Right renal cortex interstitium (tissue), 3 donors: ENCODE data around the gene TRAM1L1. TPM values are rescaled to one million over a fixed set of nuclear protein-coding genes. Genes with fewer than 3 reads are reported as not detected.
A peak's percentile ranks its signal among the peaks of the same experiment; 100 is the strongest.

Experiments
- DNase-seq, 3 donors: peaks; one replicate each; pipeline ENCODE4 v3.0.0-alpha.2; 2013; ENCODE audit warnings: low read depth in 3 of 3, low spot score in 2 of 3
- polyA plus RNA-seq, 3 donors: library from polyadenylated mRNA; unstranded; fragments of 120-200 nt; gene quantifications; one replicate each; pipeline ENCODE4 v1.2.1, GENCODE V29; 2013; ENCODE audit not compliant: insufficient read length in 3 of 3

Gene TRAM1L1
- polyA plus RNA-seq: 10 to 100 TPM; 18.1 to 22.3 (median 20.8) TPM

- peak; percentile 47 to 77 (median 74) for DNase-seq
These were observed at the start of gene TRAM1L1 for GRCh38 chr4:117084866-117085701. Gene TRAM1L1 (minus strand): TSS chr4:117085576. CDS start chr4:117085393, 183 bp downstream.

- peak; percentile 53 to 68 (median 65) for DNase-seq
These were observed 49.0 kb upstream of the TRAM1L1 start for GRCh38 chr4:117134386-117134785.

- no peak for DNase-seq
These were observed 11.5 kb upstream of the TRAM1L1 start for GRCh38 chr4:117096886-117097285.

GRCh38 chr4:117096462-117096861 is 11.1 kb upstream of the TRAM1L1 start:
- DNase-seq: no peak

- no peak for DNase-seq
These were observed 8.2 kb upstream of the TRAM1L1 start for GRCh38 chr4:117093571-117093970.

GRCh38 chr4:117077760-117078159 is 7.6 kb downstream of the TRAM1L1 start:
- DNase-seq: no peak

- DNase-seq: no peak
These were observed 17.3 kb downstream of the TRAM1L1 start for GRCh38 chr4:117068120-117068519.

- no peak for DNase-seq
These were observed 21.2 kb downstream of the TRAM1L1 start for GRCh38 chr4:117063961-117064696.

GRCh38 chr4:117042962-117043361 is 42.4 kb downstream of the TRAM1L1 start:
- DNase-seq: no peak
